Measurements from ENCODE around the gene DCX.

DNA sequence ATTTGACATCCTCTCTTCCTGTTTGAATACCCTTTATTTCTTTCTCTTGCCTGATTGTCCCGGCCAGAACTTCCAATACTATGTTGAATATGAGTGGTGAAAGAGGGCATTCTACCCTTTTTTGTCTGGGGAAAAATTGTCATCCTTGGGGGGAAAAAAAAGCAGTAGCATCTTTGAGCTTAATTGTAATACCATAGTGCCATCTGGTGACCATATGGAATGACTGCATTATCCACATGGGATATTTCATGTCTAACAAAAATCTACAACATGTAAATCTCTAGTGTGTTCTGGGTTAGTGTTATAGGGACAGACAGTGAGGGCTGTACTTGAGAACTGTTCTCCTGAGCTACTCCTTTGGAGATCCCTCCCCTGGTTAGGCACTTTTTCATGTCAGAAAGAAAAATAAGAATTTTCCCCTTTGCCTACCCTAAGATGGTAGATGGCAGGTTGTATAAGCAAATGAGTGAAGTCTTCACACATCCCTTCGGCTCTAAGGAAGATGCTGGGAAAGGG, 167.7 kb downstream of the DCX start:
- TF ChIP-seq, protein P1, sequence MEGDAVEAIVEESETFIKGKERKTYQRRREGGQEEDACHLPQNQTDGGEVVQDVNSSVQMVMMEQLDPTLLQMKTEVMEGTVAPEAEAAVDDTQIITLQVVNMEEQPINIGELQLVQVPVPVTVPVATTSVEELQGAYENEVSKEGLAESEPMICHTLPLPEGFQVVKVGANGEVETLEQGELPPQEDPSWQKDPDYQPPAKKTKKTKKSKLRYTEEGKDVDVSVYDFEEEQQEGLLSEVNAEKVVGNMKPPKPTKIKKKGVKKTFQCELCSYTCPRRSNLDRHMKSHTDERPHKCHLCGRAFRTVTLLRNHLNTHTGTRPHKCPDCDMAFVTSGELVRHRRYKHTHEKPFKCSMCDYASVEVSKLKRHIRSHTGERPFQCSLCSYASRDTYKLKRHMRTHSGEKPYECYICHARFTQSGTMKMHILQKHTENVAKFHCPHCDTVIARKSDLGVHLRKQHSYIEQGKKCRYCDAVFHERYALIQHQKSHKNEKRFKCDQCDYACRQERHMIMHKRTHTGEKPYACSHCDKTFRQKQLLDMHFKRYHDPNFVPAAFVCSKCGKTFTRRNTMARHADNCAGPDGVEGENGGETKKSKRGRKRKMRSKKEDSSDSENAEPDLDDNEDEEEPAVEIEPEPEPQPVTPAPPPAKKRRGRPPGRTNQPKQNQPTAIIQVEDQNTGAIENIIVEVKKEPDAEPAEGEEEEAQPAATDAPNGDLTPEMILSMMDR (conservative IDR thresholded peaks at IDR 0.05; ENCODE audit: low read depth in 2 of 2): peak; percentile 62 to 72
- TF ChIP-seq POLR2AphosphoS5 (IDR thresholded peaks at IDR 0.05; ENCODE audit: low read depth) (no peak), EZH2phosphoT487 (IDR thresholded peaks at IDR 0.05; ENCODE audit: unreplicated experiment) (no peak), CREB1 (CRISPR knock-in tag; IDR thresholded peaks at IDR 0.05; ENCODE audit: low read depth) (no peak), NANOG (IDR thresholded peaks at IDR 0.05; ENCODE audit: borderline replicate concordance) (no peak), STAT1 (IDR thresholded peaks at IDR 0.05; ENCODE audit: unreplicated experiment) (no peak), EZH2 (IDR thresholded peaks at IDR 0.05; ENCODE audit: low read depth, unreplicated experiment) (no peak), ZNF331 (CRISPR knock-in tag; IDR thresholded peaks at IDR 0.05; ENCODE audit: low read depth) (no peak), JUNB (IDR thresholded peaks at IDR 0.05; ENCODE audit: unreplicated experiment) (no peak), ZNF114 (CRISPR knock-in tag; IDR thresholded peaks at IDR 0.05) (no peak)
- TF ChIP-seq, protein P2, sequence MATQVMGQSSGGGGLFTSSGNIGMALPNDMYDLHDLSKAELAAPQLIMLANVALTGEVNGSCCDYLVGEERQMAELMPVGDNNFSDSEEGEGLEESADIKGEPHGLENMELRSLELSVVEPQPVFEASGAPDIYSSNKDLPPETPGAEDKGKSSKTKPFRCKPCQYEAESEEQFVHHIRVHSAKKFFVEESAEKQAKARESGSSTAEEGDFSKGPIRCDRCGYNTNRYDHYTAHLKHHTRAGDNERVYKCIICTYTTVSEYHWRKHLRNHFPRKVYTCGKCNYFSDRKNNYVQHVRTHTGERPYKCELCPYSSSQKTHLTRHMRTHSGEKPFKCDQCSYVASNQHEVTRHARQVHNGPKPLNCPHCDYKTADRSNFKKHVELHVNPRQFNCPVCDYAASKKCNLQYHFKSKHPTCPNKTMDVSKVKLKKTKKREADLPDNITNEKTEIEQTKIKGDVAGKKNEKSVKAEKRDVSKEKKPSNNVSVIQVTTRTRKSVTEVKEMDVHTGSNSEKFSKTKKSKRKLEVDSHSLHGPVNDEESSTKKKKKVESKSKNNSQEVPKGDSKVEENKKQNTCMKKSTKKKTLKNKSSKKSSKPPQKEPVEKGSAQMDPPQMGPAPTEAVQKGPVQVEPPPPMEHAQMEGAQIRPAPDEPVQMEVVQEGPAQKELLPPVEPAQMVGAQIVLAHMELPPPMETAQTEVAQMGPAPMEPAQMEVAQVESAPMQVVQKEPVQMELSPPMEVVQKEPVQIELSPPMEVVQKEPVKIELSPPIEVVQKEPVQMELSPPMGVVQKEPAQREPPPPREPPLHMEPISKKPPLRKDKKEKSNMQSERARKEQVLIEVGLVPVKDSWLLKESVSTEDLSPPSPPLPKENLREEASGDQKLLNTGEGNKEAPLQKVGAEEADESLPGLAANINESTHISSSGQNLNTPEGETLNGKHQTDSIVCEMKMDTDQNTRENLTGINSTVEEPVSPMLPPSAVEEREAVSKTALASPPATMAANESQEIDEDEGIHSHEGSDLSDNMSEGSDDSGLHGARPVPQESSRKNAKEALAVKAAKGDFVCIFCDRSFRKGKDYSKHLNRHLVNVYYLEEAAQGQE (IDR thresholded peaks at IDR 0.05; ENCODE audit: unreplicated experiment): no peak
- TF ChIP-seq, protein P3, sequence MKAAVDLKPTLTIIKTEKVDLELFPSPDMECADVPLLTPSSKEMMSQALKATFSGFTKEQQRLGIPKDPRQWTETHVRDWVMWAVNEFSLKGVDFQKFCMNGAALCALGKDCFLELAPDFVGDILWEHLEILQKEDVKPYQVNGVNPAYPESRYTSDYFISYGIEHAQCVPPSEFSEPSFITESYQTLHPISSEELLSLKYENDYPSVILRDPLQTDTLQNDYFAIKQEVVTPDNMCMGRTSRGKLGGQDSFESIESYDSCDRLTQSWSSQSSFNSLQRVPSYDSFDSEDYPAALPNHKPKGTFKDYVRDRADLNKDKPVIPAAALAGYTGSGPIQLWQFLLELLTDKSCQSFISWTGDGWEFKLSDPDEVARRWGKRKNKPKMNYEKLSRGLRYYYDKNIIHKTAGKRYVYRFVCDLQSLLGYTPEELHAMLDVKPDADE (IDR thresholded peaks at IDR 0.05): no peak

Measured in GM23338 (cell line).